Measurements from ENCODE around the gene SLC12A7.

SLC12A7 gene

DNA sequence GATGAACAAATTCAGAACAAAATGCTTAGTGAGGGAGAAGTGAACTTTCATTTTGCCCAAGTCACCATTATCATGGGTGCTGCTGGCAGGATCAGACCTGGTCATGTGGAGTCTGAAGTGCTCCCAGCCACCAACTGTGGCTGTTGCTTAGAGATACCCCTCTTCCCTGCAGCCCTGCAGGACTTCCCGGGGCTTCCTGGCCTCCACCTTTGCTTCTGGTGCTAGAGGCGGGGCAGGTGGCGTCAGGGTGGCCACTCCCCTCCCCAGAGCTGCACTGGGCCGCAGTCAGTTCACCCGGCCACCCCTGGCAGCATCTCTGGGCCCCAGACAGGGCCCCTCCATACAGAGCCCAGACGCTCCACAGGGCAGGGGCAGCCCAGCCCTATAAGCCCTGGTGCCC, 30.0 kb upstream of the SLC12A7 start:
- no peak for DNase-seq

DNA sequence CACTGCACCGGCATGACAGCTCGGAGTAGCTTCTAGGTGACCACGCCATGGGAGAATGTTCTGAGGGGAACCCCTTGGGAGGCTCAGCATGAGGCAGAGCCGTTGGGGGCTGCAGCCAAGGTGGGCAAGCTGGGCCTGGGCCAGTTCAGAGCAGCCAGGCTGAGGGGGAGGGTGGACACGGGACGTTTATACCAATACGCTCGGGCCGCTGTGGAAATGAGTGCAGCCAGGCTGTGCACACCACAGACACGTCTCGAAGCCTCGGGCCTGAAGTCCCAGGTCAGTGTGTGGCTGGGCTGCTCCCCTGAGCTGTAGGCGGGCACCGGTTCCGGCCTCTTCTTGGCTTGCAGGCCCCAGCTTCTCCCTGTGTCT, 28.9 kb upstream of the SLC12A7 start:
- DNase-seq = no peak

DNA sequence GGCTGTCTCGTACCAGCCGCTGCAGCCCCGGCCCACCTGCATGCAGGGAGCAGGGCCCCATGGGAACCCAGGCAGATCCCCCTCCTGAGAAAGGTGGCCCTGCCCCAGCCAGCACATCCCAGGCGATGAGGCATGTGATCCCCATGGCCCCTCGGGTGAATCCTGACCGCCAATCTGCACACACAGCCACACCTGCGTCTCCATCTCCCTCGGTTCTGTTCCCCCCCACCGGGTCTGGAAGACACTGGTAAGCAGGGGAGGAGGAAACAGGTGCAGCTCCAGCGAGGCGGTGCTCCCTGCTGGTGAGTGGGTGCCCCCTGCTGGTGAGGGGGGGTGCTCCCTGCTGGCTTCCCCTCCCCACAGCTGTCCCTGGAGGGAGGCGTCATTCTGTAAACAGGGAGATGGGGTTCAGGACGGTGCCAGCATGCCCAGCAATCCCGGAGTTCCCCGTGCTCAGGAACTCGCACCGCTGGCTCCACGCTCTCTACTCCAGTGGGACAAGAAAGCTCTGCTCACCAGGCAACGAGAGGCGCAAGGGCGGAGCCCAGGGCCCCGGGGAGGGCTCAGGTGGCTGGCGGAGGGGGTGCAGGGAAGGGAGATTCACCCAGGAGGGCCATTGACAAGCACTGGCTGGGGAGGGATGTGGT, 28.4 kb upstream of the SLC12A7 start:
- DNase-seq = peak in 37 of 58 donors; percentile 5 to 66 (median 22)

DNA sequence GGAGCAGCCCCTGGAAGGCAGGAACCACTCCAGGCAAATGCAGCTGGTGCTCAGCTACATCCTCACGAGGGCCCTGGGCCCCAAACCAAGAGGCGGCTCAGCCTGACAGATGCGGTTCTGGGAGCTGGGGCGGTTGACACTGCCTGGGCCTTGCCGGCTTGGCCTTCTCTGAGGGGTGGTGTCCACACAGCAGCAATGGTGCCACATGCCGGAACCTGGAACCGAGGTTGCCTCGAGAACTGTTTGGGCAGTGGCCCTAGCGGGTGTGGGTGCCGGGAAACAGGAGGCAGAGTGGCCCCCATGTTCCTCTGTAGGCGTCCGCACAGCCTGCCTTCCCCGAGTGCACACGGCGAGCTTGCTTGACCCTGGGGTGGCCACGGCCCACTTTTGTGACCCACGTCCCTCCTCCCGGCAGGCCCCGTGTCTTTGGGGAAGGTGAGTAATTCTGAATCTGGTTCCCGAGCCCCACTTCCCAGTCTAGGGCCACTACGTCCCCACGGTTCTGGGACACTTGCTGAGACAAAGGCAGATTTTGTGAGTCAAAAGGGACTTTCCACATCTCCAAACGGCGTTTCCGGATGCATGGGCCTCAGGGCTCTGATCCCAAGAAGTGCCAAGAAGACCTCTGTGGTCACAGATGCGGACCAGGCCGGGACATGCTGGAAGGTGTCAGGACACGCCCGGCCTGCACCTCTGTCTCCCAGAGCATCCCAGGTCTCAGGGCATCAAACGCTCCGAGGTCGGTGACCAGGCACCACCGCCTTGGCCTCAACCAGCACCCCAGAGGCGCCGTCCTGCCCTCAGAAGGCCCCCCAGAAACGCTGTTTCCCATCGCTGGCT, 27.7 kb upstream of the SLC12A7 start:
- DNase-seq = no peak

DNA sequence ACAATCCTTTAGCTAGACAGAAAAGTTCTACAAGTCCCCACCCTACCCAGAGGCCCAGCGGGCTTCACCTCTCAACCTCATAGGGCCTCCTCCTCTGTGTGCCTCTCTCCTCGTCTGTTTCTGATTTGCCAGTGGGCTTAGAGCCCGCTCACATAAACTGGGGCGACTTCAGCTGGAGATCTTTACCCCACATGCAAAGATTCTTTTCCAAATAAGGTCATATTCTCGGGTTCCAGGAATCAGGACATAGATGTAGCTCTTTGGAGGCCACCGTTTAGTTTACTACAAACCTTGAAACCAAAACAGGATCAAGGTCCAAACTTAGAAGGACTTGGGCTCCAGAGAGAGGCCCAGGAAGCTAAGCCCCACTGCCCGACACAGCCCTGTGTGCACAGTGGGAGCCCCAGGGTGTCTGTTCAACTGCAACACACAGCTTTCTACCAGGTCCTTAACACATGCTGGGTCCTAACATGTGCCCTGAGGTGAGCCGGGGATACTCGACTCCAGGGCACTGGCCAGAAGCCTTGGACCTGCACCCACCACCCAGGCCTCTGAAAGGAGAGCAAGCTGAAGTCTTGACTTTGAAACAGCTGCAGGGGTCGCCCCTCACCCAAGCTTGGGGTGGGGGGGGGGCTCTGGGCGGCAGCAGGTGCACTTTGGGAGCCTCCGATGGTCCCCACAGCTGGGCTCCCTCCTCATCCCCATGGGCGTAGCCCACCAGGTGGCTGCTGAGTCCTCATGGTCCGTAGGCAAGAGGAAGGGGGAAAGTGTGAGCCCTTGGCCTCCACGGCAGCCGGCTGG, 26.8 kb upstream of the SLC12A7 start:
- DNase-seq = no peak

DNA sequence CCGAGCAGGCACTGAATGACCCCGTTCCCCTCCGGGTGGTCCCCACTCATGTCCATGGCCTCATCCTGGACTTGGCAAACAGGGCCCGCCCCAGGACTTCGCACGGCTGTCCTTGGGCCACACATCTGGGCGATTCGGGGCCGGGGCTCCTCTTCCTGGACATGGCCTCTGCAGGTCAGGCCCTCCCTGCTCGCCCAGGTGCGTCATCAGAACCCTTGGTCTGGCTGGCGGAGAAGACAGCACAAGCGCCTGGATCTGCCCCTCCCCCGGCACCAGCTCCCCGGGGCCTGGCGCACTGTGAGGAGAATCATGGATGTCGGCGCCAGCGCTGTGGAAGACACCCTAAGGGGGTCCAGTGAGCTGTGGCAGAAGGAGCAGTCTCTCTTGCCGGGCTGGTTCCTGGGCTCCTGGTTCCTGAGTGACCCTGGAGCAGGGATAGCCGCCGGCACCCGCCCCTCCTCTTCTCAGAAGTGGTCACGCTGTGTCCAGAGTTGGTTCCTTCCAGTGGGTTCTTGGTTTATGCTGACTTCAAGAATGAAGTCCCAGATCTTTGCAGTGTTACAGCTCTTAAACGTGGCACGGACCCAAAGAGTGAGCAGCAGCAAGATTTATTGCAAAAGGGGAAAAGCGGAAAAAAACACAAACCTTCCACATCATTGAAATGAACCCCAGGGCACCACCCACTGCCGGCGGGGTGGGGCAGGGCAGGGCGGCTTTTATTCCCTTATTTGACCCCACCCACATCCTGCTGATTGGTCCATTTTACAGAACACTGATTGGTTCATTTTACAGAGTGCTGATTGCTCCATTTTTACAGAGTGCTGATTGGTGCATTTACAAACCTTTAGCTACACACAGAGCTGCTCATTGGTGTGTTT, 25.9 kb upstream of the SLC12A7 start:
- no peak for DNase-seq

DNA sequence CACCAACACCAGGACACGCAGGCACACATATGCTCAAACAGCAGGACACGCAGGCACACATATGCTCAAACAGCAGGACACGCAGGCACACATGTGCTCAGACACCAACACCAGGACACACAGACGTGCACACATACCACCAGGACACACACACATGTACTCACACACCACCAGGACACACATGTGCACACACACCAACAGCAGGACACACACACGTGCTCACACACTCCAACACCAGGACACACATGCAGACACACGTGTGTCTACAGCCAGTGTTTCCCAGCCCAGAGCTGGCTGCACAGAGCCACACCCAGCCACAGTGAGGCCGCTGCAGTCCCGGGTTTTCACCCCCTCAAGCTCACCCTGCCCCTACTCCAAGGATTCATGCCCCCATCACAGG, 25.0 kb upstream of the SLC12A7 start:
- DNase-seq = no peak

DNA sequence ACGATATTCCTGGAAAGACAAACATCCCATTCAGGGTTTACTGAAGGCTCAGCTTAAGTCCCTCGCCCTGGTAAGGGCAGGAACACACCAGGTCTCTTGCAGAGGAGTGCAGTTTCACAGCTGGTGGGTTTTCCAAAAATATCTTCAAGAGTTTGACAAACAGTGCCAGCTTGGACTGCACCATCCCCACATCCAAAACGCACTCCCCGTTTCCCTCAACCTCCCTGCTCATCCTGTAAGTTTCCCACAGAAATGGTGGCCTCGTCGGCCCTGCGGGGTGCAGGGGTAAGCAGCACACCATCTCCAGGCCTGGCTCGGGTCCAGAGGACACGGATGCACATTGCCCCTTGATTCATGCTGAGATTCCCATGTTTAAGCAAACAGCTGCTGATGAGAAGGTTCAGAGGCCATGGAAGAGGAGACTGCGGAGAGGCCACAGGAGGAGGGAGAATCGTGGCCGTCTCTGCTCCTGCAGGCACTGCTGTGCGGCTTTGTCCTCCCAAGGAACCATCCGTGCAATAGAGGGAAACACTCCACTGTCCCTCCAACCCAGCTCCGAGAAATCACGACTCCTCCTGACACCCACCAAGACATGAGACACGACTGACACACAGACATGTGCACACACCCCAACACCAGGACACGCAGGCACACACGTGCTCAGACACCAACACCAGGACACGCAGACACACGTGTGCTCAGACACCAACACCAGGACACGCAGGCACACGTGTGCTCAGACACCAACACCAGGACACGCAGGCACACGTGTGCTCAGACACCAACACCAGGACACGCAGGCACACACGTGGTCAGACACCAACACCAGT, 24.0 kb upstream of the SLC12A7 start:
- DNase-seq = no peak

DNA sequence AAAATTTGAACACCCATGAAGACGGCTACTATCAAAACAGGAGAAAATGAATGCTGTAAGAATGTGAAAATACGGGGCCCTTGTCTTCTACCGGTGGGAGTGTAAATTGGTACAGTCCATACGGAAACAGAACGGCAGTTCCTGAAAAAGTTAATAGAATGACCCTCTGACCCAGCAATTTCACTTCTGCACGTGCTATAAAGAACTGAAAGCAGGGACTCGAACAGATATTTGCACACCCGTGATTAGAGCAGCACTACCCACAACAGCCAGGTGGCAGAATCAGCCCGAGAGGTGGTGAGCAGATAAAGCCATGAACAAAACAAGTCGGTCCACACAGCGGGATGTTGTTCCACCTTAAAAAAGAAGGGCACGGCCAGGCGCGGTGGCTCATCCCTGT, 22.6 kb upstream of the SLC12A7 start:
- DNase-seq = no peak

DNA sequence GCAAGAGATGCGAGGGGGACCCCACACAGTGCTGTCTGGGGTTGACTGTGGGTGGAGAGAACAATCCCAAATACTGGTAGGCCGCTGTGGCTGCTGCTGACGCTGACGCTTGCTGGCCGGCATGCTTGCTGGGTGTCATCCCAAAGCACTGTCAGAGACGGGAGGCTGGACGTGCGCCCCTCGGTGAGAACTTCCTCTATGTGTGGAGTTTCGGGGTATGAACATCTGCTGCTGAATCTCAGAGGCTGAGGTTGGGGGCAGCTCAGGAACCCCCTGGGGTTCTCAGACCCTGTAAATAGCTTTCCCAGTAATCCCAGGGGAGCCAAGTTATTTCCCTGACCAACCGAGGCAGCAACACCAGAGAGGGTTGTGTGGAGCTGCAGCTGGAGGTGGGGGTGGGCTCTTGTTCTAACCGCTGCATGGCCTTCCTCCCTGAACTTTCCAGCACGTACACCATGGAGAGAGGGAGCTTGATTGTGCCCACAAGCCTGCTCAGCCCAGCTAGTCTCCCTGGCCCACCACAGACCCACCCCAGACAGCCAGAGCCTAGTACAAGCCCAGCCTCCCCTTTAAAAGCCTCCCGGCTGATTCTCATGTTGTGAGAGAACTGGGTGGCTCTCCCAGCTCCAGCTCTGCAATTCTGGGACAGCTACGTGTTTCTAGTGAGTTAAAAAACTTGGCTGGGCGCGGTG, 21.8 kb upstream of the SLC12A7 start:
- DNase-seq = no peak

DNA sequence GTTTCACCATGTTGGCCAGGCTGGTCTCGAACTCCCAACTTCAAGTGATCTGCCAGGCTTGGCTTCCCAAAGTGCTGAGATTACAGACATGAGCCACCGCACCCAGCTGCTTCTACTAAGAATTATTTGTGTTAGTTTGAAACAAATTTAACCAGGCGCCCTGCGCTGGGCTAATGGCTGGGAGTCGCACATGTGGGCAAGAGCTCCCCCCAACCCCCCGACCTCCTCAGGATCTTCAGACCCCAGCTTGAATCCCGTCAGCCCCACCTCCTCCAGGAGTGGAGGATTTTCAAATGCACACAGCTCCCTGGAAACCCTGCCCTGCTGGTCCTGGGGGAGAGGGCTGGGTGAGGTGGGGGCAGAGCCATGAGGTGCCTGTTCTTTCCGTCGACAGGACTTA, 21.2 kb upstream of the SLC12A7 start:
- no peak for DNase-seq

DNA sequence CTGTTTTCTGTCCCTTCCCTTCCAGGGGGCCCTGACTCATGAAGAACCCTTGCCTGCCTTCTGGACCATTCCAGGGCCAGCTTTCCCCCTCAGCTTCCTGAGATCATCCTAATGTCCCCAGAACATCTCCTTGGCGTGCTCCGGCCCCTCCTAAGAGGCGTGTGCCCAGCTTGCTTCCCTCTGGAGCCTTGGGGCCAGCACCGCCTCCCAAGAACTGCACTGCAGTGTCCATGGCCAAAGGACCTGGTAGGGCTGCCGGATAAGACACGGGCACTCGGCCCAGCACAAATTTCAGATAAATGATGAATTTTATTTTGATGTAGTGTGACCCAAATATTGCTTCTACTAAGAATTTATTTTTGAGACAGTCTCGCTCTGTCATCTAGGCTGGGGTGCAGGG, 20.7 kb upstream of the SLC12A7 start:
- DNase-seq = no peak

DNA sequence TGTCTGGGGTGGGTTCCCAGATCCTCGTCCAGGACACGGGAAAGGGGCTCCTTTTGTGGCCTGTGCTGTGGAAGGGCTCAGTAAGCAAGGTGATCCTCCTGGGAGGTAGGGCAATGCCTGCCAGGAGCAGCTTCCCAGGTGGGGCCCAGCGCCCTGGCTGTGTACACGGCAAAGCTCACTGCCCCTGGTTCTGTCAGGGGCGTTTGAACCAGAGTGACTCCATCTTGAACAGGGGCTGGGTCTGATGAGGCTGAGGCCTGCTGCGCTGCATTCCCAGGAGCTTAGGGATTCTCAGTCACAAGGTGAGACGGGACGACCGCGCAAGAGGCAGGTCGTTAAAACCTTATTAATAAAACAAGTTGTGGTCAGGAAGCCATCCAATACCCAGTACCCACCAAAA, 19.9 kb upstream of the SLC12A7 start:
- no peak for DNase-seq

DNA sequence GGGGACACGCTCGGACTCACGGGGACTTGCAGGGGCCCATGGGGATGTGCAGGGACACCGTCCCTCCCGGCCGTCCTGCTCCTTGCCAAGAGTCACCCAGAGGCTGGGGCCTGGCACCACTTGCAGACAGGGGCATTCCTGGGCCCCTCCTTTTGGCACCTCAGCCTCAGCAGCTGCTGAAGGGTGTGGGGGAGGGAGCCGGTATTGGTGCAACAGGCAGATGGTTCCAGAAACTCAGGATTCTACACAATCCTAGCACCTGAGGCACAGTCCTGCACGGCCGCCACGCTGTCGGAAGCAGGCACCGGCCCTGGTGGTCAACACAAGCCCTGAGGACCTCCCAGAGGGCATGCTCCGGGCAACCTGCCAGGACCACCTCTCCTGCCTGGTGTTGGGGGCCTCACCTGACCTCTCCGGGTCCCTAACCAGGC, 19.3 kb upstream of the SLC12A7 start:
- DNase-seq = no peak

DNA sequence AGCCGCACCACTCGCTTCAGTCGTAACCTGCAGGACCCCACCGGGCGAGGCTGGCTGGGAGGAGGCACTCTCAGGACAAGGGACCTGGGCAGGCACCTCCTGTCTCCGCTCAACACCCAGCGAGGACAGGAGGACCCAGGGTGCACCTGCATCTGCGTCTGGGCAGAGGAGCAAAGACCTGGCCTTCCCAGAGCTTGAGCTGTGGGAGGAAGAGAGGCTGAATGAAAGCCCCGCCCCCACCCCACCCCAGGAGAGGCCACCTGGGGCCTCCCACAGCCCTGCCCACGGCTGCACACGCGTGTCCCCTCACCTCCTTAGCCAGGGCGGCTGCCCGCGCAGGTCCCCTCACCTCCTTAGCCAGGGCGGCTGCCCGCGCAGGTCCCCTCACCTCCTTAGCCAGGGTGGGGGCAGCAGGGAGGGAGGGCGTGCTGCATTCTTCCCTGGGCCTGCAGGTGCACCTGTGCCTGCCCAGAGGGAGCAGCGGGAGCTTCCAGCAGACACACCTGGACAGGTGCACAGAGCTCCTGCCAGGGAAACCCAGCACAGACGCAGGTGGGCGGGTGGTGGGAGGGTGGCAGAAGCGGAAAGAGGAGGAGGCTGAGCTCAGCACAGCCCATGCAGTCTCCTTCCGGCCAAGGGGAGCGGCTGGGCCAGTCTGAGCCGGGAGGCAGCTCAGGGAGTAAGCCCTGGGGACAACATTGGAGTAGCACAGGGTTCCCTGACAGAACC, 18.5 kb upstream of the SLC12A7 start:
- DNase-seq = peak in 1 of 58 donors; percentile 24

DNA sequence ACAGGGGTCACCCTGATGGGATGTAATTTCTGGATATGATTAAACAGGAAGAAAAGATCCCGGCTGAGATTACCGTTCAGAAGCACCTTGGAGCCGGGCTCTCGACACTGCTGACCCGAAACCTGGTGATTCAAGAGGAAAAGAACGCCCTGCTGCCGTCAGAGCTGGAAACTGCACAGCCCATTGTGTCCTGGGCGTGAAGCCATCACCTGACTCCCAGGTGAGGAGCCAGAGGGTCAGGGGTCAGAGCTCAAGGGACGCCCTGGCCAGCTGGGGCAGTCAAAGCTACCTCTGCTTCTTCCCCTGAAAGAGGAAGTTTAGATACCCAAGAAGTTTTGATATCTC, 17.8 kb upstream of the SLC12A7 start:
- no peak for DNase-seq

DNA sequence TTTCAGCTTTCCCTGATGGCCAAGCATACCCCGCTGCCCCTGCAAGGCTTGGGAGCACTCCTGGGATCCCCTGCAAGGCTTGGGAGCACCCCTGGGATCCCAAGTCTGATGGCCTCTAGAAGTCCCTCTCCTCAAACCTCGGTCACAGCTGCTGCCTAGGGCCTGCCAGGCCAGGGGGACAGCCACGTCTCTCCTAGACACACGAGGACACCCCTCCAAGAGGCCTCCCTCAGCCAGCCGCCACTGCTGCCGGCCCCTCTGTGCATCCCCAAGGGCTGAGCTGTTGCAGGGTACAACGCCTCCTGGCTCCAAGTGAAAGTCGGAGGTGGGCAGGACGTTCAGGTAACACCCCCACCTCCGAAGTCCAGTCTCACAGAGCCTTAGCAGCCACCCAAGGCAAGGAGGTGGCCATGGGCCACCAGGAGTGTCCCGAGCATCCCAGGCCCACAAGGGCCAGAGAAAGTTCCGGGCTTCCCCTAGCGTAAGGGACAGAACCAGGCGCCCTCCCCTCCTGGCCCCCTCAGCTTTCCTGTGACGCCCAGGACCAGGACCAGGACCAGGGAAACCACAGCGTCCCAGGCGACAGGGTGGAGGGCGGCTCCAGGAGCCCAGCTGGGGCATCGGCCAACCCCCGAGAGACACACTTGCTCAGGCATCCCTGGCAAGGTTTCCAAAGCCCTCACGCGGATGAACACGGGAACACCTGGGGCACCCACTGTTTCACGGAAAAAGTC, 17.3 kb upstream of the SLC12A7 start:
- no peak for DNase-seq

Data from anterior cingulate cortex (tissue), 58 donors.